HG03064 (cell line): ENCODE results near the gene CDHR3.

Experiments used
- ATAC-seq: cut with Tn5 transposase; IDR thresholded peaks from one replicate; pipeline ENCODE4 v1.9.1; 2021; ENCODE audit warnings: low read depth; ENCODE audit not compliant: unreplicated experiment

Gene CDHR3

DNA sequence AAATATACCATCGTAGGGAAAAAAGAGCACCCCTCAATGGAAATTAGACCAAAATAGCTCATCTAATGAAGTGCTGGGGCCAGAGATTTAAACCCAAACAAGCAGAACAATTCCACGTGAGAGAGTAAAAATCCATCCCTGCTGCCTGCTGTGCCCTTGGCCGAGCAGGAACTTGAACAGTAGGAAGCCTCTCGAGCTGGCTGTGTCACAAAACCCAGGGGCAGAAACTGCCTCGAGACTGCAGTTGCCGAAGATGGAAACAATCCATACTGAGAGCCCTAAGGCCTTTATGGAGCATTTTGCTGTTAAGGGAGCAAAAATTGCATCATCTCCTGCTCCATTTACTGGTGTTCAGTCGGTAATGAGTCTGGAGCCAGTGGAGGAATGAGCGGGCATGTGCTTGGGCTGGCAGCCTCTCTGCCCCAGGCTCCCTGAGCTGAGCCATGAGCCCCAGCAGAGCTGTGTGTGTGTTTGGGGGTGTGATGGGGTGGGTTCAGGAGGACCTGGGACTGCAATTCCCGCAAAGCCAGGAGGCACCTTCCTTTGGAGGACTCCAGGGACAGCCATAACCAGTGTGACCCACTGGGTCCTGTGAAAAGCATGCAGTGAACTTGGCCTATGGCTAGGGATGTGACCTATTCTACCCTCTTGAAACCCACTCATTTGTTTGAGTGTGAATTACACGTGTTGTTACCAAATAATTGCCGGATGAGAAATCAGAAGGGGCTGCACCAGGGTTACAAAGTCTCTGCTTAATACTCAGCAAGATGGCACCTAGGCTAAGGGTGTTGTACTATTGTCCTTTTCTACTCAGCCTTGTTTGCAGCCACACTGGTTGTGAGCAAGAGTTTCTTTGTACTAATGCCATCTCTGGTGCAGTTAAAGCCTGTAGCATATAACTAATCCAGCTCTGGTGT, 58.3 kb downstream of the CDHR3 start:
- no peak for ATAC-seq

DNA sequence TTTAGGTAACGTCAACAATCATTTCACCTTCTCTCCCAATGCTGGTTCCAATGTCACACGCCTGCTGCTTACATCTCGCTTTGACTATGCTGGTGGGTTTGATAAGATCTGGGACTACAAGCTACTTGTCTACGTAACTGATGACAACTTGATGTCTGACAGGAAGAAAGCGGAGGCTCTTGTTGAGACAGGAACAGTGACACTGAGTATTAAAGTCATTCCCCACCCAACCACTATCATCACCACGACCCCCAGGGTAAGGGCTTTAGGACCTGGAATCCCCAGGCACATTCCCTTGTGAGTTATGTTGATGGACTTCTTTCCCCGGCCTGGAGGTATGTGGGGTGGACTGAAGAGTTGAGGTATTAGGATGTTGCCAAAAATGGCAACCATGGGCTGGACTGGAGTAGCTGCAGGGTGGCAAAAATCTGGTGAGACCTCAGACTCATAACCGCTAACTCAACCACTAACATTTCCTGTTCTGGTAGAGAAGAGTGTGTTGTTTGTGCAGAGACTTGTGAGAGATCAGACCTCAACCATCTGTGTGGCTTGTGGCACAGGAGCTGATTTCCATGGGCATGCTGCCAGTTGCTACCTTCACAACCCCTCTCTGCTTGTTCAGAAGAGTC, 59.2 kb downstream of the CDHR3 start:
- ATAC-seq = peak; percentile 86

DNA sequence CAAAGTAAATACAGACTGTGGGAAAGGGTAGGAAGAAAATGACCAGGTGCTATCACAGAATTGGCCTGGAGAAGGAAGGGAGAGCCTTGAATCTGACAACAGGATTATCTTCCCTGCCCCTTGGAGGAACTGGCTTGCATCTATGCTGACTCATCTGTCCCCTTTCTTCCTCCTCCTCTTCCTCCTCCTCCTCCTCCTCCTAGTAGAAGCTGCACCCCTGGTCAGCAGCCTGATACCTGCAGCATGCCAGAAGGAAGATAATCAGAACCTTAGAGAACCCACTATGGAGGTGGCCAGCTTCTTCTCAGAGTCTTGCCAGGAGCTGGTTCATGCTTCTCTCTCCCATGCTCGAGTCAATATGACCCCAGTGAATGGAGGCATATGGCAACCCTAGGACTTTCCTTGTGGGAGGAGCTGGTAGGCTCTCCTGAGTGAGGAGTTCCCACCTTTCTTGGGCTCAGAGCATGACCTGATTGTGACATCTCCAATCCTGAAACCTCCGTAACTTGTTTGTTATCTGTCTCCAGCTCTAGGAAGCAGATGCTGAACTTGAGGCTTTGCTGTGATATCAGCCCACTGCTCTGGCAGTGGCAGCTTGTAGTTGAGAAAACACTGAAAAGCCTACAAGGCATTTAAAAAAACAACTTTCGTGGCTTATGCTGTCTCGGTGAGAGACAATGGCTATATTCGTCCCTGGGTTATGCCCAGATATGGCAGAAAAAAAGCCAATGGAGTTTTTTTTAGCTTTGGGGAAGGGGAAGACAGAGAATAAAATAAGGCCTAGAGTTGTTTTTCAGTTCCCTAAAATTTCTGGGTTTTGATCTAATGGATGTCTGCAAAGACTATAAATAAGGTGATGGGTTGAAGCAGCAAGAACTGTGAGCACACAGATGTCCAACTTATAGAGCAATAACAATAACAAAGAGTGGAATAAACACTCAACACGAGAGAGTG, 60.6 kb downstream of the CDHR3 start:
- ATAC-seq = no peak

DNA sequence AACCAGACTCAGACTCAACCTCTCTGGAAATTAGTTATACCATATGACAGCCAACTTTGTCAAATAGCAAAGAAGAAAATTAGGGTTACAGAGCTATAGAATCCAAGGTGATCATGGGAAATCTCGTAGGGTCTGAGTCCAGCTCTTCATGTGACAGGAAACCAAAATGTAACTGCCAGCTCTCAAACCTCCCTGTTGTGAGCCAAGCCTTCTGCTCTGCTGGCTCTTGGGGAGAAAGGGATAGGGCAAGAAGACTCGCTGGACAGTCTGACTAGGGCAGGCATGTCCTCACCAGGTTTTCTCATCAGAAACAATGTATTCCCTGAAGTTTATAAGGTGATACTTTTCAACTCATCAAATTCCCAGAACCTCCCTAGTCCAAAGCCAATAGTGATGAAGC, 63.0 kb downstream of the CDHR3 start:
- no peak for ATAC-seq

DNA sequence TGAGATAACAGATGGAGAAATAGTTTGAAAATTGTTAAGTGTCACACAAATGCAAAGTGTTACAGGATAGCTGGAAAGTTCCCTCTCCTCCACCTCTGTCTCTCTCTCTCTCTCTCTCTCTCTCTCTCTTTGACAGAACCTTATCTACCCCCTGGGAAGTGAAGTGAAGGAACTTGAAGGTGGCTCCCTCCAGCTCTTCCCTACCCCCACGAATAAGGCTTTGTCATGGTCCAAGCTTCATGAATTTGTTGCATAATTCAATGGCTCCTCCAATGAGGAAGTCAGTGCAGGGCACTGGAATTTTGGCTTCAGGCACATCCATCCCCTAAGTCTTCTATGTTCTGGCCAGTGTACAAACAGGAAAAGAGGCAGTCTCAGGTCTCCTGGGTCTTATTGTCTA, 66.4 kb downstream of the CDHR3 start:
- ATAC-seq = no peak

DNA sequence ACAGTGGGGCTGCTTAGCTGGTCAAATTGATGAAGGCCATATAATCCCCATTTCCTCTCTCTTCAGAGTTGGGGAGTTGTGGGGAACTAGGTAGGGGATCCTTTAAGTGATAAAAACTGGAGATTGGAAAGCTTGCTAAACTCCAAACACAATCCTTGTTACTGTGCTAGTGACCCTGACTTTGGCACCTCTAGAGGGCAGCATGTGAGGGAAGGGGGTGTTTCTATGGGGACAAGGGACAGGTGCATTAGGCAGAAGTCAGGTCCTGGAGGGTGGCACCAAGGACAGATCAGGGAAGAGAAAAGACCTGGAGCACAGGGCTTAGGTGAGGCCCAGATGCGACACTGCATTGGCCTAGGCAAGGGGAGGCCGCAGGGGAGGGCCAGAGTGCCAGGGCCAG, 66.9 kb downstream of the CDHR3 start:
- ATAC-seq = no peak

DNA sequence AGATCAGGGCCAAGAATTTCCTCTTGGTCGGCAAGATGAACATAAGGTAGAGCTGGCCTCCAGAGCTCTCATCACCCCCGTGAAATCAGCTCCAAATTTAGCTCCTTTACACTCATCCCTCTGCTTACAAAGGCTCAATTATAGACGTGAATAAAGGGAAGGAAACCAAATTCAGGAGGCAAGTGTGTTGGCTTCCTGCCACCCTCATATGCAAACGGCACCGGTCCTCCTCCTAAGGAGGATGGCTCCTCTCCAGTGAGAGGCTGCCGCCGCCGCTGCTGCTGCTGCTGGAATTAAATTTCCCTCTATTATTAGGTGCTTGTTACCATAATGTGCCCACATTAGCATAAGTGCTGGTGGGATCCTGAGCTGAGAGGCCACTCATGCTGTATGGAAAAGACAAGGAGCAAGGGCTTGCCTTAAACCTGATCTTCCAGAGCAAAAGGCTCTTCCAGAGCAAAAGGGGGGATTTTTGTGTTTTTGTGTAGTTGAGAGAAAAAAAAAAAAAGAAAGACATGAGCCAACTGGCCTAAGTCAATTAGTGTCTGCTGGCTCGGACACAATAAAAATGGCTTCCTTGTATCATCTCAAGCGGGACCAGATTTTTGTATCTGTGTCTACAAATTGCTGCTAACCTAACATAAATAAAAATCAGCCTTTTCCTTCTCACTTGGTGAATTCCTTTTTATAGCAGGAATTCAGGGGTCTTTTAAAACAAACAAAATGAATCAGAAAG, 68.4 kb downstream of the CDHR3 start:
- ATAC-seq = no peak

DNA sequence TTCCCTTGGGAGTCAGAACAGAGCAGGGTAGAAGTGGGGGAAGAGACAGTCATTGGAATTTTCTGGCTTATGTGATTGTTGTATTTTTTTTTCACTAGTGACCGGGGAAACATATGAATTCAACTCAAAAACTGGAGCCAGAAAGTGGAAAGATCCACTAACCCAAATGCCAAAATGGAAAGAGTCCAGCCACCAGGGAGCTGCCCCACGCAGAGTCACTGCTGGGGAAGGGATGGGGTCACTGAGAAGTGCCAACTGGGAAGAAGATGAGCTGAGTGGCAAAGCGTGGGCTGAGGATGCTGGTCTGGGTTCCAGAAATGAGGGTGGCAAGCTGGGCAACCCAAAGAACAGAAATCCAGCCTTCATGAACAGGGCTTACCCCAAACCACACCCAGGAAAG, 69.2 kb downstream of the CDHR3 start:
- no peak for ATAC-seq

DNA sequence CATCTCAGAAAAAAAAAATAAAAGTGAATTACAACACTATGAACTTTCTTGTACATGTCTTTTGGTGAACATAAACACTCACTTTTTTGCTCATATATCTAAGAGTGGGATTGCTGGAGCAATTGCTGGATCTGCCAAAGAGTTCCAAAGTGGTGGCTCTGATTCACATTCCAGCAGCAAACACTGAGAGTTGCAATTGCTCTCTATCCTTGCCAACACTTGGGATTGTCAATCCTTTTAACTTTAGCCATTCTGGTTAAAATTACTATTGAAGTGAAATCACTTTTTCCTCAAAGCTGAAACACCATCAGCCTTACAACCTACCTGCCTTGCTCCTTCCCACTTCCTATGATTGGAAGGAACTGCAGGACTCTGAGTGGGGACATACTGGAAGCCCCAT, 70.7 kb downstream of the CDHR3 start:
- ATAC-seq = no peak

DNA sequence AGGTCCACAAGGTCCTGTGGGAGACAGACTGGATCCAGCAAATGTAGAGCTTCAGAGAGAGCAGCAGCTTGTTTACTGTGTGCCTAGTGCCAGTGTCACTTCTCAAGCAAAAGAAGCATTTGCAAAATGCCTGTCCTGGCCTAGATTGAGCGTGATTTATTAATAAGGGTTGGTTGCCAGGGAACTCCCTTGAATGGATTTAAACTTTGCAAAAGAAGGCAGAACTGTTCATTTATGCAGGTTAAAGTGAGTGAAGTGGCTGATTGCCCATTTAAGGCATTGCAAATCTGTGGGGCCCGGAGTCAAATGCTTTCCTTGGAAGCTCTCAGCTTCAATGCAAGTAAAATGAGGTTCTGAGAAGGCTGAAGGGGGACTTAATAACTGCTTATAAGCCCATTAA, 71.3 kb downstream of the CDHR3 start:
- no peak for ATAC-seq

DNA sequence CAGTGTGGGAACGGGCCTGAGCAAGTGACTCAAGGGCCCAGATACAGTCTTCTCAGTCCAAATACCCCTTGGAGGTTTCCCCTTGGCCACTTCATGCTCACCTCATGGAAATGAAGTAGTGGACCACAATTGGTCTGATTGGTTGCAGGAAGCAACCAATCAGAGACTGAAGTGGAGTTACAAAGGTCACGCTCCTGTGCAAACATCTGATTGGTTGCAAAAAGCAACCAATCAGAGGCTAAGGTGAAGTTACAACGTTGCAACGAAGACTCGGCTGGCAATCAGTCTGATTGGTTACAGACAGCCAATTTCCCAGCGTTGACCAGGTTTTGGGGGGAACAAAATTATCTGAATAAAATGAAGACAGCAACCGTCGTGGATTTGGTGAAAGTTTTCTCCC, 72.5 kb downstream of the CDHR3 start:
- no peak for ATAC-seq

DNA sequence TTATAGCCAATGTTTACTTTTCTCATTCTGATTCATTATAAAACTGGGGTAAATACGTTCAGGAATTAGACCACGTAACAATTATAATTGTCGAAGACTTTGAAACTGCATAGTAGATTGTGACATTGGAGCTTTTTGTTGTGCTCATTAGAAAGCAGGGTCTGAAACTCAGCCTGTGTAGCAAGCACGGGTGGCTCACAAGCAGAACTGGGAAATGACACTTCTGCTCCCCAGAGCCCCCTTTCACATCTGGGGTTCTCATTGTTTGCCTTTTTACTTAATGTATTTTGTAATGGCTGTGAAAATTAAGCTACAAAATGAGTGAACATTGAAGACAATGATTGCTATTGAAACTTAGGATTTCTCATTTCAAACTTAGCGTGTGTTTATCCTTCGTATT, 72.9 kb downstream of the CDHR3 start:
- no peak for ATAC-seq

DNA sequence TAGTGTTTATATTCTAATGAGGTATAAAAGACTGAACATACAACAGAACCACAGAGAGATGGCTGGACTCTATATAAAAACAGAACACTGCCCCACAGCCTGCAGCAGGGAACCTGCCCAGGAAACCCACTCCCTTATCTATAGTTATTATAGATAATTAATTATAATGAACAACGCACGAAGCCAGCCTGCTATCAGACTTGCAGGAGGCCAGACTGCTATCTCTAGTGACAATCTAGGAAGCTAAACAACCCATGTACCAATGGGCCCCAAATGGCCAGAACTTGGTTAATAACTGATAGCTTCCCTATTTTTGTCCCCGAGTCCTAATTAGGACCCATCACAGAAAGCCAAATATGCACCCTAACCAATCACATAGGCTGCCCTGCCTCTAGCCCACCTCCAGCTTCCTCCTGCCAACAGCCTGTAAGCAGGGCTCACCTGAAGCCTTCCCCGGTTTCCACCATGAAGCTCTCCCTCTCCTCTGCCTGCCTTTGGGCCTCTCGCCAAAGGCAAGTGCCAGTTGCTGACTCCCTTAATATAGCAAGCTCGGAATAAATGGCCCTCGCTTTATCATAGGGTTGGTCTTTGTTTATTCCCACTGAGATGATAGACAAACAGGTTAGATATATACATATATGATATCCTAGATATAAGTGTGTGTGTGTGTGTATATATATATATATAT, 74.6 kb downstream of the CDHR3 start:
- ATAC-seq = no peak

DNA sequence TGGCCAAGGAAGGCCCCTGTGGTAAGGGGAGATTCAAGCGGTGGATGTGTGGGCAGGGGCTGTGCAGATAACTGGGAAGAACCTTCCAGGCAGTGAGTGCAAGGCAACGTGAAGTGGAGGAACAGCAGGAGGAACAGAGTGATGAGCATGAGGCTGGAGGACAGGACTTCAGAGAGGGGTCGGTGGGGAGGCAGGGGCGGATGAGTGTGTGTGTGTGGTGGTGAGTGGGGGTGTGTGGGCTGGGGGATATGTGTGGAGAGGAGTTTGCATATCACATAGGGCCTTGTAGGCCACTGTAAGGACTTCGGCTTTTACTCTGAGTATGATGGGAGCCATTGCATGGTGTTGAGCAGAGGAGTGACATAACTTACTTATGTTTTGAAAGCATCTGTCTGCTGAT, 75.2 kb downstream of the CDHR3 start:
- no peak for ATAC-seq

DNA sequence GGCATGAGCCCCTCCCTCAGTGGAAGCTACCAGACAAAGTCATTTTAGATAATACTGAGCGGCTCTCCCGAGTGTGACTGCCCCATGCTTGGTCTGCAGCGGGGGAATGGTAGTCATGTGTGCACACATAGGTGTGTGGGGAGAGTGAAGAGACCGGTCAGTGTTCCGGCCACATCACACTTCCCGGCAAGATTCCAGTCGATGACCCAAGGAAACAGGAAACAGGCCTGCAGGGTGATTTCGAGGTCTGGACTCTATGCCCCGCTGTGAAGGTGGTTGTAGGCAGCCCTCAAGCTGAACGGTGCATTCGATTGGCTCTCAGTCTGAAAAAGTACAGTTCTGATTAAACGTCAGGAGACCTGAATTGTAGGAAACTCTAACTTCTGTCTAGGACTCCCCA, 75.9 kb downstream of the CDHR3 start:
- no peak for ATAC-seq

DNA sequence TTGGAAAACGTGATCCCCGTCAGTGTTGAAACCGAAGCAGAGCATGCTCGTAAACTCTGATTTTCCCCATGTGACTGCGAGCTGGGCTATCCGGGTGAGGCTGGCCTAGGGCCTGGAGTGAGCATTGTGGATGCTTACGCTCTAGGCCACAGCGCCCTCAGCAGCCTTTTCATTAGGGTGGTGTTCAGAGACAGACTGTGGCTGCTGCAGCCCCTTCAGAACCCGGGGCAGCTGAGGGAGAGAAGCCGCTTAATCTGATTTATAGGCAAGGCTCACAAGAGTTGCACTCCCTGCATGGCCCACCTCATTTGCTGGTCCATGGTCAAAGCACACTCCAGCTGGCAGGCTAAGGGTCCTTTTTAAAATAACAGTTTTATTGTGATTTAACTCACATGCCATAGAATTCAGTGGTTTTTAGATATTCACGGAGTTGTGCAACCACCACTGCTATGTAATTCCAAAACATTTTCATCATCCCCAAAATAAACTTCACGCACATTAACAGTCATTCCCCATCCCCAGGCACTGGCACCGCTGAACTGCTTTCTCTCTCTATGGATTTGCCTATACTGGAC, 76.5 kb downstream of the CDHR3 start:
- ATAC-seq = no peak

DNA sequence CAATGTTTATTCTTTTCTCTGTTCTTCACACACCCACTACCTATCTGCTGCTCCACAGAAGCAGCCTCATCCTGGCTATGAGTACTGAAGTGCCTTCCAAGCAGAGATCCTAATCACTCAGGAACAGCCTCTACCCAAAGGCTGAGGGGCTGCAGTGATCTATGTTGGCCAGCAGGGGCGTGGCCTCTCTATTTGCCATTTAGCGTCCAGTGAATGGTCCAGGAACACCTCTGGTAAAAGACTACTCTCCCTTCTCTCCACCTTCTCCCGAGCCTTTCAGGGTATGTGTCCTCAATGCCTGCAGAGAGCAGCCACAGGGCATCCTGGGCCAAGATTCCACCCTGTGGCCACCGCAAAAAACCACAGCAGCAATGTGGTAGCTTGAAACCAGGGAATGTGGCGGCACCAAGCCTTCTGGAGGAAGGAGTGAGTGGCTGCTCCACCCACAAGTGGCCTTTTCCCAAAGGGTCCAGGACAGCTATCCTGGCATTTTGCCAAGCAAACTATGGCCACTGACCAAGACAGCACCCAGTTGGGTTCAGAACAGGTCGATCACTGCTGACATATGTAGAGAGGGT, 78.2 kb downstream of the CDHR3 start:
- ATAC-seq = no peak

DNA sequence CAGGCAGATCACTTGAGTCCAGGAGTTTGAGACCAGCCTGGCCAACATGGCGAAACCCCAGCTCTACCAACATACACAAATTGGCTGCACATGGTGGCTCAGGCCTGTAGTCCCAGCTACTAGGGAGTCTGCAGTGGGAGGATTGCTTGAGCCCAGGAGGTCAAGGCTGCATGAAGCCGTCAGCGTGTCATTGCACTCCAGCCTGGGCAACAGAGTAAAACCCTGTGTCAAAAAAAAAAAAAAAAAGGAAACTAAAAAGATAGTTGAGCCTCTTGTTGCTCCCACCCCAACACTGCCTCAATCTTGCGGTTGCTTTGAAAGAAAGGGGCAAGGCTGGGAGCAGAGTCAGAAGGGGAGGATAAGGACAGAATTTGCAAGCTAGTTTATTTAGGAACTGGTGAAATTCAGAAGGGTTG, 79.1 kb downstream of the CDHR3 start:
- no peak for ATAC-seq

DNA sequence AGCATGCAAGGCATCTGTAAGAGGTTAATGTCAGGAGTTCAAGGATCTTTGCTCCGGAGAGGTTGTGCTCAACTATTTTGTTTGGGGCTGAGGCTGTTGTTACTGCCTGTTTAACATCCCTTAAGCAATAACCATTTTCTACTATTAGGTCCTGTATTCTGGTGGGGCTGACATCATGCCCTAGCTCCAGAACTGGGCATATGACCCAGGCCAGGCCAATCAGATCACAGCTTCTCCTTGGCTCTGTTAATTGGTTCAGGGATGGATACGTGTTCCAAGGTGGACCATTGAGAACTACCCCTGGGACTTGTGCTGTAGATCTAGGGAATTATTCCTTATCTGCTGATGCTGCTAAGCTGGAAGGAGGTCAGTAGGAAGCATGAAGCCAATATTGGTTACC, 82.1 kb downstream of the CDHR3 start:
- ATAC-seq = no peak
